ENCODE measurements around the gene MEF2A.
A peak's percentile ranks its signal among the peaks of the same experiment; 100 is the strongest.
"Not testable (repeated sequence)": the region's sequence is repeated elsewhere in the genome, so short reads cannot be mapped to it uniquely, and the experiment has no call there.

Gene MEF2A

DNA sequence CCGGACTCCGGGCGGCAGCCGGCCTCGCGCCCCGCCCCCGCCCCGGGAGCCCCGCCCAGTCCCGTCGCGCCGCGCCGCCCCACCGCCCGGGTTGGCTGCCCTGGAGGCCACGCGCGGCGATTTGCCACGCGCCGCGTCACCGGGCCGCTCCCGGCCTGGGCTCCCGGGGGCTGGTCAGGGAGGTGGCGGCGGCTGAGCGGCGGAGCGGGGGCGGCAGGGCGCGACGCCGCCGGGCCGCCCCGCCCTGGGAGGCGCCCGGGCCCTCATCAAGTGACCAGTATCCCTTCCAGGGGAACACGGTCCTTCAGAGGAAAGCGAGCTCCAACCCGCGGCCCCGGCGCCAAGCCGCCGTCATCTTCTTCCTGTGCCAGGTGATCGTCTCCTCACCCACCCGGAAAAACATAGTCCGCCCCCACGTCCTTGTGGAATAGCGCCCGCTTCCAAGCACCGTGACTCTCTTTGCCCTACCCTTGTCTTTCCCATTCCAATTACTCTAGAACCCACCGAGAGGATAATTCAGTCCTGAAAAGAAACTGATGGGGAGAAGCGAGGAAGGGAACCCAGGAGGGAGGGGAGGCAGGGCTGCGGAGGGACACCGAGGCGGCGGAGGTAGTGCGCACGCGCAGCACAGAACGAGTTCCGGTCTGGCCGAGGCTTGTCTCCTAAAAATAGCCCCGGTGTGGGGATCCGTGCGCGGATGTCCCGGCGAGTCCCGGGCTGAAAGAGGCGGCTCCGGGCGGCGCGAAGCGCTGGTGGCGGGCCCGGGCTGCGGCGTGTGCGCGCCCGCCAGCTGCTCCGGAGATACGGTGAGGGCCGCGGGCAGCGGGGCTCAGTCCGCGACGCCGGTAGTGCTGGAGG lies at the start of gene MEF2A:
MEF2A (plus strand) TSS at position 686 of the 858 bp plus-strand sequence. CDS start 67,136 bp downstream, outside the sequence.
- peak; percentile 84 to 87 for DNase-seq (ENCODE audit: low read depth in 2 of 2)

DNA sequence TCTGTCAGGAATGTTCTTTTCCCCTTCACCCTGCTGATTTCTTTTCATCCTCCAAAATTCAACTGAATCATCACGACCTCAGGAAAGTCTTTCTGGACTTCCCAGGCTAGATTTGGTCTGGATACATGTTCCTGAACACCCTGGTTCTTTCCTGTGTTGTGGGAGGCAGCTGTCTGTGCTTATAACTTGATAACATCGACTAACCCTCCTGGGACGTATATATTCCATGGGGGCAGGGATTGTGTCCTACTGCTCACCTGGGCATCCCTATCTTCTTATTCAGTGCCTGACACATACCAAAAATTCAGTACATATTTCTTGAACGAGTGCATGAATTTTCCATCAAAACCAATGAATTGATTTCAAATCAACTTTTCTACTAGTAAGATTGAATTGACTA lies 47.6 kb upstream of the MEF2A start:
- no peak for DNase-seq (ENCODE audit: low read depth in 2 of 2)

DNA sequence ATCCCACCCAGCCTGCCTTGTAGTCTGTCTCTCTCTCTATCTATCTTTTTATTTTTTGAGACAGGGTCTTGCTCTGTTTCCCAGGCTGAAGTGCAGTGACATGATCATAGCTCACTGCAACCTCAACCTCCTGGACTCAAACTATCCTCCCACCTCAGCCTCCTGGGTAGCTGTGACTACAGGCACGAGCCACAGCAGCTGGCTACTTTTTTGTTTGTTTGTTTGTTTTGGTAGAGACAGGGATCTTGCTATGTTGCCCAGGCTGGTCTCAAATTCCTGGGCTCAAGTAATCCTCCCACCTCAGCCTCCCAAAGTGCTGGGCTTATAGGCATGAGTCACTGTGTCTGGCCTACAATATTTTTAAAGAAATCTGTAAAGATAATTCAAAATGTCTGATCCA lies 46.4 kb upstream of the MEF2A start:
- DNase-seq (ENCODE audit: low read depth in 2 of 2): not testable (repeated sequence)

DNA sequence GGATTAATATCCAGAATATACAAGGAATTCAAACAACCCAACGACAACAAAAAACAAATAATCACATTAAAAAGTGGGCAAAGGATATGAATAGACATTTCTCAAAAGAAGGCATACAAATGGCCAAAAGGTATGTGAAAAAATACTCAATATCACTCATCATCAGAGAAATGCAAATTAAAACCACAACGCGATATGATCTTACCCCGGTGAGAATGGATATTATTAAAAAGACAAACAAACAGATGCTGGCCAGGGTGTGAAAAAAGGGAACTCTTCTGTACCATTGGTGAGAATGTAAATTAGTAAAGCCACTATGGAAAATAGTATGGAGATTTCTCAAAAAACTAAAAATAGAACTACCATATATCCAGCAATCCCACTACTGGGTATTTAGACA lies 43.5 kb upstream of the MEF2A start:
- no peak for DNase-seq (ENCODE audit: low read depth in 2 of 2)

GRCh38 chr15:99526176-99526575 lies 39.6 kb upstream of the MEF2A start:
- DNase-seq (ENCODE audit: low read depth in 2 of 2): no peak

DNA sequence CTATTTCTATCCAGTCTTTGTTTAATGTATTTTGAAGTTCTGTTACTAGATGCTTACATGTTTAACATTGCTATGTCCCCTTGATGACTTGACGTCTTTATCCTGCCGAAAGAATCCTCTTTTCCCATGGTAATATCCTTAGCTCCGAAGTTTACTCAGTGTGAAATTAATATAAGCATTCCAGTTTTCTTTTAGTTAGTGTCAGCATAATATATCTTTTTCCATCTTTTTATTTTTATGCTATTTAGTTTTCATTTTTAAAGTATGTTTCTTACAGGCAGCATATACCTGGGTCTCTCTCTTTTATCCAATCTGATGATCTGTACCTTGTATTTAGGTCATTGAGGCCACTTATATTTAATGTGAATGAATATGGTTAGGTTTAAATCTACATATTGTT lies 39.1 kb upstream of the MEF2A start:
- DNase-seq (ENCODE audit: low read depth in 2 of 2): no peak

- no peak for DNase-seq (ENCODE audit: low read depth in 2 of 2)
Measured at GRCh38 chr15:99536422-99537040, 29.3 kb upstream of the MEF2A start.

DNA sequence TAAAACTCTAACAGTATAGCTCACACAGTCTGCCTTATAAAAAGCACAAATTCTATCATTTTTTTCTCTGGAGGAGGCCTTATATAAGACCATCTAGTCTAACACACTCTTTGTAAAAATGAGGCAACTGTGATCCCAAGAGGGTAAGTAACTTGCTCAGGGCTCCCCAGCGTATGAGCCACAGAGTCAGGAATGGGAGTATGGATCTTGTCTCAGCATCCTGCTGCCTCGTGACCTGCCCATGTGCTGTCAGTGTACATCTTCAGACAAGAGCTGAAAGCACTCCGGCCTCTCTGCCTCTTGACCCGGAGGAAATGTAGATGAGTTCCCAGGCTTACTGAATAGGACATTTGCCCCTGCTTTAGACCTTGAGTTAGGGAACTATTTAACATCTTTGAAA lies 28.4 kb upstream of the MEF2A start:
- DNase-seq (ENCODE audit: low read depth in 2 of 2): no peak

DNA sequence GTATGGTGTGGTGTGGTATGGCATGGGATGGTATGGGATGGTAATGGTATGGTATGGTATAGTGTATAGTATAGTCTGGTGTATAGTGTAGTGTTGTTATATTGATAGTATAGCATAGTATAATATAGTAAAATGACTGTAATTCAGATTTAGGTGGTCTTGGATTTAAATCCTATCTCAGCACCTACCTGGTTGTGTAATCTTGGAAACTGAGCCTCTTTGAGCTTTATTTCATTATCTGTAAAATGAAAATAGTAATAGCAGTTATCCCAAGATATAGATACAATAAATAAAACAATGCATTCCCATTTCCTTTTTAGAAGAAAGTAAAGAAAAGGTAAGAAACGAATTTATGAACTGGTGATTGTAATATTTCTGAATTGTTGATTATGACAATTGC lies 27.5 kb upstream of the MEF2A start:
- no peak for DNase-seq (ENCODE audit: low read depth in 2 of 2)

- DNase-seq (ENCODE audit: low read depth in 2 of 2): no peak
Measured at GRCh38 chr15:99542828-99543227, 23.0 kb upstream of the MEF2A start.

- no peak for DNase-seq (ENCODE audit: low read depth in 2 of 2)
Measured at GRCh38 chr15:99545605-99546004, 20.2 kb upstream of the MEF2A start.

DNA sequence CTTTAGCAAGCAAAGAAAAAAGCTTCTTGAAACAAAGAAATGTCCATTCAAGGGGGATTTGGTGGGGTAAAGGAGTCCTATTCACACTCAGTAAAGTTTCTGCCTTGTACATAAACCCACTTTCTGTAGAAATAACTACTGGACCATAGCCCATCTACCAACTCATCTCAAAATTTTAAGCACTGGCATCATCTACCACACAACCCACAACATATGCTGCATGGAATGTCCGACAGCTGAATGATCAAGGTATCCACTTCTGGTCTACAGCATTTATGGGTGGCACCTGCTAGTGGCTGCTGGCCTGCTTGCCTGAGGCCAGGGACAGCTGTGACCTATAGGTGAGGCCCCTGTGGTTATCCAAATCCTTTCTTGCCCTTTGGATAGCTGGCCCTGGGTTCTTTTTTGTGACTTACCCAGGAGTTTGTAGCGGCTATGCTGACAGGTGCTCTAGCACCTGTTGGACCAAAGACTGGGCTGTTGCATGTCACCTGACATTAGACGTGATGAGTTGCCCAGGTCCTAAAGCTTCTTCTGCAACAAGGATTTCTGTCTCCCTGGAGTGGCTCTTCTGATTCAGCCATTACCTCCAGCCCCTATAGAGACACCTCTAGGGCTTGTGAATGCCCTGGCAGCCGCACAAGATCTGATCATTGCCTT lies 19.2 kb upstream of the MEF2A start:
- no peak for DNase-seq (ENCODE audit: low read depth in 2 of 2)

DNA sequence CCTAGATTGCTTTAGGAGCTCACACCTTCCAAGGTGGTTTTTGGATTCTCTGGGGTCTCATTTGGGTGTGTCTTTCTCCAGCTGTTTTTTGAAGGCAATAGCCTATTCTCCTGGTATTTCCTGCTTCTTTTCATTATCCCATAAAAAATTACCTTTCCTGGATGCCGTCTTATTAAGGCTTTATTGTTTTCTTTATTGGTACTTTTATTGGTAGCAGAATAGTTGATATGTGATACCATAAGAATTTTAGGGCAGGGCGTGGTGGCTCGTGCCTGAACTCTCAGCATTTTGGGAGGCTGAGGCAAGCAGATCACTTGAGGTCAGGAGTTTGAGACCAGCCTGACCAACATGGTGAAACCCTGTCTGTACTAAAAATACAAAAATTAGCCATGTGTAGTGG lies 18.3 kb upstream of the MEF2A start:
- DNase-seq (ENCODE audit: low read depth in 2 of 2): no peak

DNA sequence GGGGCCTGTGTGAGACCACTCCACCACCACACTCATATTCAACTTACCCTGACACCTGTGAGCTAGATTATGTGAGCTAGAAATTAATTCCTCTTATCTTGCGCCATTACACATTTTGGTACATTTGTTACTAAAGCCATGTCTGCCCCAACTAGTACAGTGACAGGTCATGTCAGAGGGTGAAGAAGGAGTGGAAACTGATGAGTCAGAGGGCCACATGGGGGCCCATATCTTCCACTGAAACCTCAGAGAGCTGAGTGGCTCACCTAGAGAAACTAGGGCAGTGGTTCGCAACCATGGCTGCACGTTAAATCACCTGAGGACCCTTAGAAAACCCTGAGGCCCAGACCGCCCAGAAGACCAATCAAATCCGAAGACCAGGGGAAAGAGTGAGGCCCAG lies 15.7 kb upstream of the MEF2A start:
- DNase-seq (ENCODE audit: low read depth in 2 of 2): peak; percentile 5 to 25

DNA sequence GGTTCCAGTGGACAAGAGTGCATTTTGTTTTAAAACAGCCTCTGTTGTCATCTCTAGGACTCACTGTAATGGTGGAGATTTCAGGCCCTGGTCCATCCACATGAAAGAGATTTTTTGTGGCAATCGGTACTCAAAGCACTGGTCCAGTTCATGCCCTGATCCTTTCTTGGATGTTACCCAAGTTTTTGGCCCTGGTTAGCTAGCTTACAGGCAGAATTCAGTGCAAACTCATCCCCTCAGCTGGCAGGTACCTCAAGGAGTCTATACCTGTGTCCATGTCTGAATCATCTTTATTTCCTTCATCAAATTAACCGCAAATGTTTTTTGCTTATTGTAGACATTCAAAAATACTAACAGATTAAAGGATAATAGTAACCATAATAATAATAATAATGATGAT lies 13.7 kb upstream of the MEF2A start:
- no peak for DNase-seq (ENCODE audit: low read depth in 2 of 2)

- DNase-seq (ENCODE audit: low read depth in 2 of 2): no peak
Measured at GRCh38 chr15:99554880-99555488, 10.8 kb upstream of the MEF2A start.

DNA sequence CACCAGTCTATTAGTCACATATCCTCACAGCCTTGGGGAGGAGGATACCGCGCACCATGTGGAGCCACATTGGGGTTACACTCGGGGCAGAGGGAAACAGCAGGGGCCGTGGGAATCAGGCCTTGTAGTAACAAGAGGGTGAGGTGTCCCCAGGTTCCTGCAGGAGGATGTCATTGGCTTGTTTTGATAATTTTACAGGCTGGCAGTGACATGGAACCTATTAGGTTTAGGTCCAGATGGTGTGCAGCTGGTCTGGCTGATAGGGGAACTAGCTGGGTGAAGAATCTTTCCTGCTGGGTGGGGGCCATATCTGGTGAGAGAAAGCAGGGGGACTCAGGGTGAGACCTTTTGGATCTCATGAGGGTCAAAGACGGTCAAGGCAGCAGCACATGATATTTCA lies 9.8 kb upstream of the MEF2A start:
- no peak for DNase-seq (ENCODE audit: low read depth in 2 of 2)

DNA sequence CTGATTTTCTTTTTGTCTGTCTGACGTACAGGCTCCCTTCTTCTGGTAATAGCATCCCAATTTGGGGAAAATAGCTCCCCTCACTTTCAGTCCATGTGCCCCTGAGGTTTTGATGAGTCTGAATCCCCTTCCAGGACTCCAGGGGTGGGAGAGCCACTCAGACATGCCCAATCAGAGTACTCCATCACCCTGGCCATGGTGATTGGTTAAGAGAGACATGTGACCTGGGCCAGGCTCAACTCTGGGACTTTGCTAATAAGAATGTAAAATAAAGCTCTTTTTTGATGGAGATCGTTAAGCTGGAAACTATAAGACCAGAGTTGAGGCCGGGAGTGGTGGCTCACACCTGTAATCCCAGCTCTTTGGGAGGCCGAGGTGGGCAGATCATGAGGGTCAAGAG lies 9.2 kb upstream of the MEF2A start:
- DNase-seq (ENCODE audit: low read depth in 2 of 2): no peak

DNA sequence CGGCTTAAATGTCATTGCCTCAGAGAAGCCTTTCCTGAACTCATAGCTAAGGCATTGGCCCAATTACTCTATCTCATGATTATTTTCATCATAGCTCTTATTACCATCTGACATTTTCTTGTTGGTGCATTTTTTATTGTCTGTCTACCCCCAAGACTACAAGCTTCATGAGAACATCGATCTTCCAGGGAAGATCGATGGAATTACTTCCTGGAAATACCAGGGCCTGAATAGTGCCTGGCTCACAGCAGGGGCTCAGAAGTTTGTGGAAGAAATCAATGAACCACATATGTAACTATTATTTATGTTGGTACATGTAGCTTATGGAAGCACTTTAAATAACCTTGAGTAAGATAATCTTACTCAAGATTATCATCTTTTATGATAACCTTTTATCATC lies 7.7 kb upstream of the MEF2A start:
- DNase-seq (ENCODE audit: low read depth in 2 of 2): no peak

DNA sequence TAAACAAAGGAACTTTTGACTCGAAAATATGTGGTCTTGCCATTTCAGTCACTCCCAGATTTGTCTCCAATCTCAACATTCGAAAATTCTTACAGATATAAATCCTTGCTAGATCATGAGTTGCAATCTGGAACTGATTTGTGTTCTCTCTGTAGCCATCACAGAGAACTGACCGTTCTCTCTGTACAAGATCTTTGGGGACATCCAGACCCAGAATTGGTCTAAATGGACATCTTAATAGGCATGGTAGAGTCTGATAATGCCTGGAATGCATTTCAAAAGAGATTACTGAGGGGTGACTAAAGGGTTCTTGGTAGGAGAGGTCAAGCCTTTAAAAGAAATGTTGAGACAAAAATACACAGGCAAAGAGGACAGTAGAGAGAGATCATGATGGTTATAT lies 7.2 kb upstream of the MEF2A start:
- no peak for DNase-seq (ENCODE audit: low read depth in 2 of 2)

- no peak for DNase-seq (ENCODE audit: low read depth in 2 of 2)
Measured at GRCh38 chr15:99561476-99562230, 4.1 kb upstream of the MEF2A start.

GRCh38 chr15:99562238-99562637 lies 3.5 kb upstream of the MEF2A start:
- DNase-seq (ENCODE audit: low read depth in 2 of 2): no peak

Data from stimulated activated CD8-positive, alpha-beta memory T cell treated with anti-CD3 and anti-CD28 coated beads, Interleukin-2, amount 100 ng/mL, for 48 hours (primary cell).